ENCODE measurements around the gene TIMM17B.

TIMM17B gene

GRCh38 chrX:48897625-48898306 is at the start of gene TIMM17B, which contains the start of gene PQBP1:
TSS of gene TIMM17B (minus strand) at chrX:48897768. CDS start at chrX:48897749, 19 bp downstream.
TSS of gene PQBP1 (plus strand) at chrX:48897930. CDS start at chrX:48898510, 580 bp downstream.
- peak; percentile 97 for DNase-seq

- DNase-seq: peak; percentile 72
Observed at GRCh38 chrX:48945517-48946348, 48.2 kb upstream of the TIMM17B start.

GRCh38 chrX:48942895-48943294 is 45.3 kb upstream of the TIMM17B start:
- DNase-seq: no peak

DNA sequence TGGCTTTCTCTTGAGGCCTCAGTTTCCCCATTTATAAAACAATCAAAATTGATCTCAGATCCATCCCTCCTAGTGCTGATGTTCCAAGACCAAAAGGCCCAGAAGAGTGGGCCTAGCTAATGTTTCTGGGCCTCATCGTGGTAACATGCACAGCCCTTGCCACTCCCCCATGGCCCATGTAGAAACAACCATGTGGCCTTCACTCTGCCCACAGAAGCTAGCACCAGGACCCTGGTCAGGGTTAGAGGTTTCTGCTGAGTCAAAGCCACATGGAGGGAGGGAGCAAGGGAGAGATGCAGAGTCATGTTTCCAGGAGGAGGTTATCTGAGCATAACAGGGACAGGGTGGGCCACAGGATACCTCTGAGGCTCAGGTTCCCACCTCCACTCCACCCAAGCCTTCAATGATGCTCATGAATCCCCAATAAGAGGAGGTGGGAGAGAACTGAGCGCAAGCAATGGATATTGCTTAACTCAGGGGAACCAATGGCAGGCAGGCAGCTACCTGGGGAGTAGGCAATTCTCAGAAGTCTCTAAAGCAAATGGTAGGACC is 42.9 kb upstream of the TIMM17B start:
- peak; percentile 87 for DNase-seq

GRCh38 chrX:48939524-48940228 is 42.1 kb upstream of the TIMM17B start:
- DNase-seq: no peak

- no peak for DNase-seq
Observed at GRCh38 chrX:48938721-48939425, 41.3 kb upstream of the TIMM17B start.

DNA sequence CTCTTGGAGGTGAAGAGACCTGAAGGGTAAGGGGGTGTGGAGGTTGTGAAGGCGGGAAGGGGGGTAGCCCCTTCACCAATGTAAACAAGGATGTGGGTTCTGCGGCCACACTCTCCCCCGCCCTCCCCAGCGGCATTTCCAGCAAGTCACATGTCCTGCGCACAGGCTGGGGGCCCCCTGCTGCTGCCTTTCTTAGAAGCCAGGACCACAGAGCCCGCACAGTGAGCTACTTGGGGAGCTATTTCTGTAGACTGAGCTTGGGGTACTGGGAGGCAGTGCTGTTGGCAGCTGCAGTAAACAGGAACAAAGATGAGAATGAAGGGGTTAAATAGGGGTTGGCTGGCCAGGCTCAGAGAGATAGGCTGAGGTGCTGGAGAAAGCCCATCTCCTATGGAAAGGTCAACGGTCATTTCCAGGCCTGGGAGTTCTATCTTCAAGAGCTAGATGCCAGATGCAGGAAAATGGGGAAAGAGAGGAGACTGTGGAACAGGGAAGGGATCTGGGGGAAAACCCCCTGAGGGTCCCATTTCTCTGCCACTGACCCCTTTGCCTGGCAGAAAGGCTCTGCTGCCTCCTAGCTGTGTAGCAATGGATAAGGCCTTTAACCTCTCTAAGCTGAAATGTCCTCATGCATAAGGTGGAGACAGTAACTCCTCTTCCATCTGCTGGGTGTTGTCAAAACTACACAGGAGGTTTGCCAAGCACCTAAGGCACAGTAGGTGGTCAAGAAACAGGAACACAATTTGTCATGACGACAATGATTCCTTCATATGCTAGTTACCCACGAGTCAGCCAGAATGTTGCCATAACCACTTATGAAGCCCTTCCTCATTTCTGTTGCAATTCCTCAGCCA is 39.7 kb upstream of the TIMM17B start:
- DNase-seq: peak; percentile 94

- DNase-seq: no peak
Observed at GRCh38 chrX:48936429-48937053, 39.0 kb upstream of the TIMM17B start.

DNA sequence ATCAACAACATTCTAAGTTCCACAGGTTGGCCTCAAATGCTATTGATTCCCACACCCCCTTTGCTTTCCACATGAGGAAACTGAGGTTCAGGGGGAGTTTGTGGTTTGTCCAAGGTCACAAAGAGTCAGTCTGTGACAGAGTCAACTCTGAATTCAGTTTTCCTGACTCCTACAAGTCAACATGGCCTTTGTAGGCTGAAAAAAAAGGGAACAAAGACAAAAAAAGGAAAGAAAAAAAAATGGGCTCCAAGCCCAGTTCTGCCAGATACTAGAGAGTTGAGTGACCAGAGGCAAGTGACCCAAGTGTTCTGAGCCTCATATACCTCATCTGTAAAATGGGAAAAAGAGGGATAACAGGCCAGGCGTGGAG is 37.7 kb upstream of the TIMM17B start:
- no peak for DNase-seq

DNA sequence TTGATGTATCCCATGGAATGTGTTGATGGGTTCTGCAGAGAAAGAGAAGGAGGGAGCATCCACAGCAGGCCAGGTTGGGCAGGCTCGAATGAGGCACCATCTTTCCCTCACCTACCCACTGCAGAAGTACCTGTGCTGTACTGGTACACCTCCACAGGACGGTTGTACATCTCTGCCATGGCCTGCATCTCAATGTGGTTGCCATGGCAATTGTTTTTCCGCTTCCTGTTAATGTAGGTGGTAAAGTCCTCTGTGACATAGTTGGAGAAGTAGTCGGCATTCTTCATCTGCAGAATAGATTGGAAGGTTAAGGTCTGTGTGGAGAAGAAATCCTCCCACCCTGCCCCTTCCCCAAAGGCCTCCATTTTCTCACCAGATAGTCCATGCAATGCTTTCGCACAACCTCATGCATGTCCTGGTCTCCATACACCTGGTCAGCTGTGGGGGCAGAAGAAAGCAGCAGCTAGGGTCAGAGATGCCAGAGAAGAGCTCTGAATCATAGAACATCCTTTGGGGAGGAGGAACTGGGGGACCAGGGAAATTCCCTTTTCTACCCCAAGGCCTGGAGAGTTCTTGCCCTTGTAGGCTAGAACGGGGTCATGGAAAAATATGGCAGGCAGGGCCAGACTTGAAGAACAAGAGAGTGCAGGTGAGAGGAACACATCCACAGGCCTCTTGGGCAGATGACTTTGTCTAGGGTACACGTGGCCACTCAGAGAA is 37.2 kb upstream of the TIMM17B start:
- no peak for DNase-seq

DNA sequence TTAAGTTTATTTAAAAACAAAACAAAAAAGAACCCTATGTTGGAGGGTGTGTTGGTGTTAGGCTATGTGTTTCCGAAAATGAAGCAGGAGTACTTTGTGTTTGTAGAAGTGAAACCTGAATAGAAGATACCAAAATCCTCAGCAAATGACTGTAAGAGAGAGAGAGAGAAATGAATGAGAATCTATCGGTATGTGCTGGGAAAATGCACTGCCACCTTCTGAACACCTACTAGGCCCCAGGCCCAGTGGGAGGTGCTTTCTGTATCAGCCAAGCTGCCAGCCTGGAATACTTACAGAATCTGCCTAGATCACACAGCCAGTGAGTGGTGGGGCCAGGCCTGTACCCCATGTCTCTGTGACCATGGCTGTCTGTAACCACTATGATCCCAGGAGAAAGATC is 36.2 kb upstream of the TIMM17B start:
- no peak for DNase-seq

DNA sequence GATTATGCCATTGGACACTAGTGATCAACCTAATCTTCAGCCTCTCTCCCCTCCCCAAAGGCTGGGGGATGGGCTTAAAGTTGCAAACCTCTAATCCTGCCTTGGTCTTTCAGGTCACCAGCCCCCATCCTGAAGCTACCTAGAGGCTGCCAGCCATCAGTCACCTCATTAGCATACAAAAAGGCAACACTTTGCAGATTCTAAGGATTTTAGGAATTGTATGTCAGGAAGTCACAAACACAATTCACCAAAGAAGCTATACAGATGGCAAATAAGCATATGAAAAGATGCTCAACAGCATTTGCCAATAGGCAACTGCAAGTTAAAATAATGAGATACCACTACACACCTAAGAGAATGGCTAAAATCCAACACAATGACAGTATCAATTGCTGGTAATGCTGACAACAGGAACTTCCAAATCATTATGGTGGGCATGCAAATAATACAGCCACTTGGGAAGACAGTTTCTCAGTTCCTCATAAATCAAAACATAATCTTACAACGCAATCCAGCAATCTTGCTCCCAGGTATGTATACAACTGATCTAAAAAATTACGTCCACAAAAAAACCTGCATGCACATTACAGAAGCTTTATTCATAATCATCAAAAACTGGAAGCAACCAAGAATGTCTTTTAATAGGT is 30.3 kb upstream of the TIMM17B start:
- DNase-seq: no peak

DNA sequence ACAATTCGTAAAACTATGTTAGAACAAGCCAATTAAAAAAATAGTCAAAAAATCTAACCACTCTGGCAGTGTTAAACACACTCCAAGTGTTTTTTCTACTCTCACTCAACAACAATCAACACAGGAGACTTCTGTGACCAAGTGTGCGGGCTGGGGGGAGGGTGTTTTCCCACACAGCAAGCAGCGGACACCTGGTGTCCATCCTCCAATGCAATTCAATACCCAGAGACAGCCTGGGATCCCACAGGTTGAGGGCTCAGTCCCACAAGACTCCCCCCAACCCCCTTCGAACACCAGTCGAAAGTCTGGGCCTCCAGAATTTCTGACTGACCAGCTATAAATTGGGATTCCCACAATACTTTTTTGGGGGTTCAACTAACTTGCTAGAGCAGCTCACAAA is 29.6 kb upstream of the TIMM17B start:
- no peak for DNase-seq

DNA sequence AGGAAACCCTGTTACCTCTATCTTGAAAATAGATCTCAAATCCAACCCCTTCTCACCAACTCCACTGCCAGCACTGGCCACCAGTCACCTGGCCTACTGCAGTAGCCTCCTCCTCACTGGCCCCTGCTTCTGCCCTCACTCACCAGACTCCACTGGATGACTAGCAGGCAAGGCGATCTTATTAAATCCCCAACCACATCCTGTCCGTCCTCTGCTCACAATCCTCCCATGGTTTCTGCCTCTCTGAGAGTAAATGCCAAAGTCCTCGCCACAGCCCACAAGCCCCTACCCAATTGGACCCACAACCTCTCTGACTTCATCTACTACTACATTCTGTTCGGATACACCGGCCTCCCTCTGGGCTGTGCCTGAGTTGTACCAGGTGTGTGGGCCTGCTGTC is 26.7 kb upstream of the TIMM17B start:
- peak; percentile 30 for DNase-seq

DNA sequence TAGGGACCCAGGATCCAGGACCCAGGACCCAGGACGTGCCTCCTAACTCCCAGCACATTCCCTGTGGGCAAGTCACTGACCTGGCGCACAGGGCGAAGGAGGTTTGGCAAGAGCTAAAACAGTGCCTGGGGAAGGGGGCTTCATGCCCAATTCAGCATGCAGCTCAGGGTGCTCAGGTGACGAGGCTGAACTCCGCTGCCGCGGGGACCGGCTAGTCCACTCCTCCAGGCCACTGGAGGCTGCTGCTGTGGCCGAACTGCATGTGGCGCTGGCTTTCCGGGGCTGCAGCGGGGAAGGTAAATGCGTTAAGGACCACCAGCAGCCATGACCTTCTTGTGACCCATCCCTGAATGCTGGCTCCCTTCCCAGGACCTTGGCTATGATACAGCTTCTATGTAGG is 26.2 kb upstream of the TIMM17B start:
- no peak for DNase-seq

DNA sequence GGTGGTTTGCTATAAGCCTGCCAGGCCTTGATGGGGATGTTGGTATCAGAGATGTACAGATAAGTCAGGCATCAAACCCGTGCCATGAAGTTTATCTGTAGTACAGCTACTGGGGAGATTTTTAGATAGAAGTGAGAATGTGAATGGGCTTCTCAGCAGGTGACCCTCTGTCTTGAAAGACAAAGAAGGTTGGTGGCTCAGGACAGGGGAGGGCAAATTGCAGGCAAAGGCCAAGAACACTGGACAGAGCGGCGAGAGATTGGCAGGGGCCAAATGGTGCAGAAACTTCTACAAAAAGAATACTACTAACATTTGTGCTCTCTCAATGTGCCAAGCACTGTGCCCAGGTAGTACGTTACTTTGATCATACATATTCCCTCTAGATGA is 23.1 kb upstream of the TIMM17B start:
- DNase-seq: no peak

DNA sequence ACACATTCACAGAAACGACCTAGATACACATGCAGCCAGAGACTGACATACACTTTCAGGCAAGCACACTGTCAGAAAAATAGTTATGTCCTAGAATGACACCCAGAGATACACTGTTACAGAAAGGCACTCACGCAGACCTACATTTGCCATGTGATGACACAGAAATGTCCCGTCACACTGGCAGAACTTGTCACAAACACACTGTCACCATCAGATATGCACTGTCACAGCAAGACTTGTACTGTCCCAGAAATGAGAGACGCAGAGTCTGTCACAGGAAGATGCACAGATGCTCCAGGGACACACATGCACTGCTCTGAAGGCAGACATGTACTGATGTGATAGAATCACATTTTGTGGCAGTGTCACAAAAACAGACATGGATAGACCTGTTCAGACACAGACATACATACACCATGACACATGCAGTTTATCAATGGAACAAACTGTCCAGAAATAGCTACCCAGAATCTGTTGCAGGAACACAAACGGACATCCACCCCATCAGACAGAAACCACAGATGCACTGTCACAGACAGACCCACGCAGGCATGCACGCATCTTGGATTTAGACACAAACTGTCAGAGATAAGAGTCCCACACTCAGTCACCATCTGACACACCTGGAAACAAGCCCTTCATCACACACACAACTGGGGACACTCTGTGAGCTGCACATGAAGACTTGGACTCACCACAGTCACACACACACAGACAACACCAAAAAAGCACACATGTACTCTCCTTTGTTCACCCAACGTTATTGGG is 22.6 kb upstream of the TIMM17B start:
- DNase-seq: peak; percentile 64

DNA sequence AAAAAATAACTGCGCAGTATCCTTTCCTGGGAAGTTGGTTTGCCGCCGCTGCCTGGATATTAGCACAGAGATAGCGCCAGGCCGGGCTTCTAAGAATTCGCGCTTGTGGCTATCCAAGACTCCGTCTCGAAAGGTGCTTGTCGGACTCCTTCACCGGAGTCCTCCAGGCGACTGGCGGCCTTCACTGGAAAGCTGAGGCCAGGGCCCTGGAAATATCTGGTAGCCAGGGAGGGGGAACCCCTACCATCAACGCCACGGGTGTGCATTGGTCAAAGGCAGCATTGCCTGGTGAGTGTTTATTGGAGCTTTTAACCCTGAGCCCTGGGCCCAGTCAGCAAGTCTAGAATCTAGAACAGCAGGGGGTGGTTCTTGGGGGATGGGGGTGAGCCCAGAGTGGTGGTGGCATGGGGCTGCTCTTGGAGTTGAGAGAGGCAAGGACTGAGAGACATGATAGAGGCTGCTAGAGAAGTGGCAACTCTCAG is 21.8 kb upstream of the TIMM17B start:
- DNase-seq: peak; percentile 37
